Measurements from ENCODE around the gene ADRA2C. TPM values are rescaled to one million over a fixed set of nuclear protein-coding genes. Genes with fewer than 3 reads are reported as not detected.

ADRA2C gene
- total and polyA plus RNA-seq, 2 experiments from 2014 or later: 3.0 to 16.6 TPM

DNA sequence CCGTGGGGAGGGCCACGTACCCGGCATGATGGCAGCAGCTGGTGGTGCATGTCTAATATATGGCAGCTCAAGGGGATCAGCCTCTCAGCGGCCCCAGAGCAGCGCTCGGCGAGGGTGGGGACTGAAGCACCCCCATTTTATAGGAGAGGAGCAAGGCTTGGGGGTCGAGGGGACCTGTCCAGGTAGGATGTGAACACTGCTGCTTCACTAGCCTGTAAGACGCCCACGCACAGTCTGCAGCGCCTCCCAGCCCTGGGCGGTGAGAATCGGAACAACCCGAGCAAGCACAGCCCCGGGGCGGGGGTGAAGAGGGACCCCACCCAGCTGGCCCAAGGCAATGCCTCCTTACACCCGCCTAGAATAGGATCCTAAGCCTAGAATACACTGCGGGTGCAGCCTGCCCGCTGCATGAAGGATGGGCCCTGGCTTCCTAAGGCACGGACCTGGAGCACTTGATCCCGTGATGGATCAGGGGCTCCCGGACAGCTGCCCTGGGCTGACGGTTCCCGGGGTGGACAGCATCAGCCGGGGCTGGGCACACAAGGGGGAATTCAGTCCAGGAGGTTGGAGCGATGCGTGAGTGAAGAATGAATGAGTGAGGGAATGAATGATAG, 17.6 kb downstream of the ADRA2C start:
- Histone ChIP-seq H3K79me2 (replicated peaks; ENCODE audit: insufficient read depth) (no peaks in the 10 kb centered on the region), H3K4me1 (ENCODE audit: insufficient read depth) (peaks cover 5% of the 10 kb centered on the region; the same call in 1 of the 2 replicates), H3K36me3 (ENCODE audit: insufficient read depth) (no peaks in the 10 kb centered on the region), H3K27me3 (ENCODE audit: insufficient read depth) (no peaks in the 10 kb centered on the region), H2AFZ (no peak overlapping the region), H3K4me3 (no peak overlapping the region), H3K4me2 (no peak overlapping the region), H3F3A (replicated peaks; ENCODE audit: low read depth) (no peaks in the 10 kb centered on the region), H3K27ac (ENCODE audit: low read depth) (no peak overlapping the region), H3K9me2 (ENCODE audit: insufficient read depth) (no peaks in the 10 kb centered on the region), H4K20me1 (replicated peaks; ENCODE audit: insufficient read depth) (no peaks in the 10 kb centered on the region)
- no peak for TF ChIP-seq JUNB (IDR thresholded peaks at IDR 0.05; ENCODE audit: unreplicated experiment)
- TF ChIP-seq, protein P1, sequence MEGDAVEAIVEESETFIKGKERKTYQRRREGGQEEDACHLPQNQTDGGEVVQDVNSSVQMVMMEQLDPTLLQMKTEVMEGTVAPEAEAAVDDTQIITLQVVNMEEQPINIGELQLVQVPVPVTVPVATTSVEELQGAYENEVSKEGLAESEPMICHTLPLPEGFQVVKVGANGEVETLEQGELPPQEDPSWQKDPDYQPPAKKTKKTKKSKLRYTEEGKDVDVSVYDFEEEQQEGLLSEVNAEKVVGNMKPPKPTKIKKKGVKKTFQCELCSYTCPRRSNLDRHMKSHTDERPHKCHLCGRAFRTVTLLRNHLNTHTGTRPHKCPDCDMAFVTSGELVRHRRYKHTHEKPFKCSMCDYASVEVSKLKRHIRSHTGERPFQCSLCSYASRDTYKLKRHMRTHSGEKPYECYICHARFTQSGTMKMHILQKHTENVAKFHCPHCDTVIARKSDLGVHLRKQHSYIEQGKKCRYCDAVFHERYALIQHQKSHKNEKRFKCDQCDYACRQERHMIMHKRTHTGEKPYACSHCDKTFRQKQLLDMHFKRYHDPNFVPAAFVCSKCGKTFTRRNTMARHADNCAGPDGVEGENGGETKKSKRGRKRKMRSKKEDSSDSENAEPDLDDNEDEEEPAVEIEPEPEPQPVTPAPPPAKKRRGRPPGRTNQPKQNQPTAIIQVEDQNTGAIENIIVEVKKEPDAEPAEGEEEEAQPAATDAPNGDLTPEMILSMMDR (conservative IDR thresholded peaks at IDR 0.05; ENCODE audit: low read depth in 2 of 2): peak; percentile 52 to 76
- no peak overlapping the region for H3K4me3 Mint-ChIP-seq
- peaks cover 7% of the 10 kb centered on the region for H3K27me3 Mint-ChIP-seq (ENCODE audit: insufficient read depth, low read depth, poor library complexity)
- H3K27ac Mint-ChIP-seq: no peak overlapping the region
- H3K36me3 Mint-ChIP-seq (ENCODE audit: low read depth): 0 out of 3 replicates have a peak, but pooled peaks cover 4% of the 10 kb centered on the region
- peak; percentile 86 for ATAC-seq
- H3K9me3 Mint-ChIP-seq: peaks cover 6% of the 10 kb centered on the region; the same call in 2 of the 3 replicates
- DNase-seq (ENCODE audit: low spot score): peak; percentile 80
- H3K4me1 Mint-ChIP-seq: peaks cover 8% of the 10 kb centered on the region; the same call in 2 of the 3 replicates

DNA sequence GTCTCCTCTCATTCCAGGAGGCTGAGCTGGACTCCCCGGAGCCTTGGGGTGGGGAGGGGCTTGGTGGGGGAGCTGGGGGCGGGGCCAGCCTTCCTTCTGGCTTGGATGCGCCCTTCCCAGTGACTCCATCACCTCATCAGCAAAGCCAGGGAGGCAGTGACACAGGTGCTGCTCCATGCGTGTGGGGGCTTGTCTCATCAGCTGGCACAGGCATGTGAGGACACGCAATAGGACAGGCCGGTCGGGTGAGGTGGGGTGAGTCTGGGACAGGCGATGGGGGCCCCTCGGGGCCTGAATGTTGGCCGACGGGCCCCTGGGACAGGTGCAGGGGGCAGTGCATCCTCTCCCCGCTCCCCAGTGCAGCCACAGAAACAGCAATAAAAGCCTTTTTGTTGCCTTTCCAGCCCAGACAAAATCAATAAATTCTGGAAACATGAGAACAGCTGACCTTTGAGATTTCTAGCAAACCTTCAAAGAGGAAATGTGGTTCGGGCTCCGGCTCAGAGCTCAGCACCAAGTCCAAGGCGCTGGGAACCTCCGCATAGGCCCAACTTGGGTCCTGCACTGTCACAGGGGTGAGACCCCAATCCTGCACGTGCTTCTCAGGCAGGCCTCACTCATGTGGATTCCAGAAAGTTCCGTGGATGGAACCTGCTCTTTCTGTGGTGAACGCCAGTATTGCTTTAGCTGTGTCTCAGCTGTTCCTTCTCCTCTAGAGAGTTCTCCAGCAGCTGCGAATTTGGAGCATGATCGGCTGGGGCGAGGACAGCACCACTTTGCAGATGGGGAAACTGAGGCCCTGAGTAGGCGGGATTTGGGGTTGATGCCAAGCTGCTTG, 18.5 kb downstream of the ADRA2C start:
- H3K9me3 Mint-ChIP-seq: peaks cover 6% of the 10 kb centered on the region; the same call in 2 of the 3 replicates
- Histone ChIP-seq H3K79me2 (replicated peaks; ENCODE audit: insufficient read depth) (no peaks in the 10 kb centered on the region), H3K4me1 (ENCODE audit: insufficient read depth) (peaks cover 5% of the 10 kb centered on the region; the same call in 1 of the 2 replicates), H4K20me1 (replicated peaks; ENCODE audit: insufficient read depth) (no peaks in the 10 kb centered on the region), H3K9me2 (ENCODE audit: insufficient read depth) (no peaks in the 10 kb centered on the region), H3K27ac (ENCODE audit: low read depth) (no peak overlapping the region), H3K36me3 (ENCODE audit: insufficient read depth) (no peaks in the 10 kb centered on the region), H2AFZ (no peak overlapping the region), H3K27me3 (ENCODE audit: insufficient read depth) (no peaks in the 10 kb centered on the region), H3K4me2 (no peak overlapping the region), H3K4me3 (no peak overlapping the region), H3F3A (replicated peaks; ENCODE audit: low read depth) (no peaks in the 10 kb centered on the region)
- H3K36me3 Mint-ChIP-seq (ENCODE audit: low read depth): 0 out of 3 replicates have a peak, but pooled peaks cover 4% of the 10 kb centered on the region
- peaks cover 8% of the 10 kb centered on the region; the same call in 2 of the 3 replicates for H3K4me1 Mint-ChIP-seq
- H3K27ac Mint-ChIP-seq: no peak overlapping the region
- H3K27me3 Mint-ChIP-seq (ENCODE audit: insufficient read depth, low read depth, poor library complexity): peaks cover 7% of the 10 kb centered on the region
- no peak overlapping the region for H3K4me3 Mint-ChIP-seq
- ATAC-seq (peak; percentile 10; the same call in 2 of the 3 replicates), DNase-seq (ENCODE audit: low spot score) (no peak)
- no peak for TF ChIP-seq JUNB (IDR thresholded peaks at IDR 0.05; ENCODE audit: unreplicated experiment)
- TF ChIP-seq, protein P2, sequence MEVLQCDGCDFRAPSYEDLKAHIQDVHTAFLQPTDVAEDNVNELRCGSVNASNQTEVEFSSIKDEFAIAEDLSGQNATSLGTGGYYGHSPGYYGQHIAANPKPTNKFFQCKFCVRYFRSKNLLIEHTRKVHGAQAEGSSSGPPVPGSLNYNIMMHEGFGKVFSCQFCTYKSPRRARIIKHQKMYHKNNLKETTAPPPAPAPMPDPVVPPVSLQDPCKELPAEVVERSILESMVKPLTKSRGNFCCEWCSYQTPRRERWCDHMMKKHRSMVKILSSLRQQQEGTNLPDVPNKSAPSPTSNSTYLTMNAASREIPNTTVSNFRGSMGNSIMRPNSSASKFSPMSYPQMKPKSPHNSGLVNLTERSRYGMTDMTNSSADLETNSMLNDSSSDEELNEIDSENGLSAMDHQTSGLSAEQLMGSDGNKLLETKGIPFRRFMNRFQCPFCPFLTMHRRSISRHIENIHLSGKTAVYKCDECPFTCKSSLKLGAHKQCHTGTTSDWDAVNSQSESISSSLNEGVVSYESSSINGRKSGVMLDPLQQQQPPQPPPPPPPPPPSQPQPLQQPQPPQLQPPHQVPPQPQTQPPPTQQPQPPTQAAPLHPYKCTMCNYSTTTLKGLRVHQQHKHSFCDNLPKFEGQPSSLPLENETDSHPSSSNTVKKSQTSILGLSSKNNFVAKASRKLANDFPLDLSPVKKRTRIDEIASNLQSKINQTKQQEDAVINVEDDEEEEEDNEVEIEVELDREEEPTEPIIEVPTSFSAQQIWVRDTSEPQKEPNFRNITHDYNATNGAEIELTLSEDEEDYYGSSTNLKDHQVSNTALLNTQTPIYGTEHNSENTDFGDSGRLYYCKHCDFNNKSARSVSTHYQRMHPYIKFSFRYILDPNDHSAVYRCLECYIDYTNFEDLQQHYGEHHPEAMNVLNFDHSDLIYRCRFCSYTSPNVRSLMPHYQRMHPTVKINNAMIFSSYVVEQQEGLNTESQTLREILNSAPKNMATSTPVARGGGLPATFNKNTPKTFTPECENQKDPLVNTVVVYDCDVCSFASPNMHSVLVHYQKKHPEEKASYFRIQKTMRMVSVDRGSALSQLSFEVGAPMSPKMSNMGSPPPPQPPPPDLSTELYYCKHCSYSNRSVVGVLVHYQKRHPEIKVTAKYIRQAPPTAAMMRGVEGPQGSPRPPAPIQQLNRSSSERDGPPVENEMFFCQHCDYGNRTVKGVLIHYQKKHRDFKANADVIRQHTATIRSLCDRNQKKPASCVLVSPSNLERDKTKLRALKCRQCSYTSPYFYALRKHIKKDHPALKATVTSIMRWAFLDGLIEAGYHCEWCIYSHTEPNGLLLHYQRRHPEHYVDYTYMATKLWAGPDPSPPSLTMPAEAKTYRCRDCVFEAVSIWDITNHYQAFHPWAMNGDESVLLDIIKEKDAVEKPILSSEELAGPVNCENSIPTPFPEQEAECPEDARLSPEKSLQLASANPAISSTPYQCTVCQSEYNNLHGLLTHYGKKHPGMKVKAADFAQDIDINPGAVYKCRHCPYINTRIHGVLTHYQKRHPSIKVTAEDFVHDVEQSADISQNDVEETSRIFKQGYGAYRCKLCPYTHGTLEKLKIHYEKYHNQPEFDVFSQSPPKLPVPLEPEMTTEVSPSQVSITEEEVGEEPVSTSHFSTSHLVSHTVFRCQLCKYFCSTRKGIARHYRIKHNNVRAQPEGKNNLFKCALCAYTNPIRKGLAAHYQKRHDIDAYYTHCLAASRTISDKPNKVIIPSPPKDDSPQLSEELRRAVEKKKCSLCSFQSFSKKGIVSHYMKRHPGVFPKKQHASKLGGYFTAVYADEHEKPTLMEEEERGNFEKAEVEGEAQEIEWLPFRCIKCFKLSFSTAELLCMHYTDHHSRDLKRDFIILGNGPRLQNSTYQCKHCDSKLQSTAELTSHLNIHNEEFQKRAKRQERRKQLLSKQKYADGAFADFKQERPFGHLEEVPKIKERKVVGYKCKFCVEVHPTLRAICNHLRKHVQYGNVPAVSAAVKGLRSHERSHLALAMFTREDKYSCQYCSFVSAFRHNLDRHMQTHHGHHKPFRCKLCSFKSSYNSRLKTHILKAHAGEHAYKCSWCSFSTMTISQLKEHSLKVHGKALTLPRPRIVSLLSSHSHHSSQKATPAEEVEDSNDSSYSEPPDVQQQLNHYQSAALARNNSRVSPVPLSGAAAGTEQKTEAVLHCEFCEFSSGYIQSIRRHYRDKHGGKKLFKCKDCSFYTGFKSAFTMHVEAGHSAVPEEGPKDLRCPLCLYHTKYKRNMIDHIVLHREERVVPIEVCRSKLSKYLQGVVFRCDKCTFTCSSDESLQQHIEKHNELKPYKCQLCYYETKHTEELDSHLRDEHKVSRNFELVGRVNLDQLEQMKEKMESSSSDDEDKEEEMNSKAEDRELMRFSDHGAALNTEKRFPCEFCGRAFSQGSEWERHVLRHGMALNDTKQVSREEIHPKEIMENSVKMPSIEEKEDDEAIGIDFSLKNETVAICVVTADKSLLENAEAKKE (CRISPR knock-in tag; IDR thresholded peaks at IDR 0.05): no peak
- no peak for TF ChIP-seq STAT1 (IDR thresholded peaks at IDR 0.05; ENCODE audit: unreplicated experiment)
- TF ChIP-seq, protein P3, sequence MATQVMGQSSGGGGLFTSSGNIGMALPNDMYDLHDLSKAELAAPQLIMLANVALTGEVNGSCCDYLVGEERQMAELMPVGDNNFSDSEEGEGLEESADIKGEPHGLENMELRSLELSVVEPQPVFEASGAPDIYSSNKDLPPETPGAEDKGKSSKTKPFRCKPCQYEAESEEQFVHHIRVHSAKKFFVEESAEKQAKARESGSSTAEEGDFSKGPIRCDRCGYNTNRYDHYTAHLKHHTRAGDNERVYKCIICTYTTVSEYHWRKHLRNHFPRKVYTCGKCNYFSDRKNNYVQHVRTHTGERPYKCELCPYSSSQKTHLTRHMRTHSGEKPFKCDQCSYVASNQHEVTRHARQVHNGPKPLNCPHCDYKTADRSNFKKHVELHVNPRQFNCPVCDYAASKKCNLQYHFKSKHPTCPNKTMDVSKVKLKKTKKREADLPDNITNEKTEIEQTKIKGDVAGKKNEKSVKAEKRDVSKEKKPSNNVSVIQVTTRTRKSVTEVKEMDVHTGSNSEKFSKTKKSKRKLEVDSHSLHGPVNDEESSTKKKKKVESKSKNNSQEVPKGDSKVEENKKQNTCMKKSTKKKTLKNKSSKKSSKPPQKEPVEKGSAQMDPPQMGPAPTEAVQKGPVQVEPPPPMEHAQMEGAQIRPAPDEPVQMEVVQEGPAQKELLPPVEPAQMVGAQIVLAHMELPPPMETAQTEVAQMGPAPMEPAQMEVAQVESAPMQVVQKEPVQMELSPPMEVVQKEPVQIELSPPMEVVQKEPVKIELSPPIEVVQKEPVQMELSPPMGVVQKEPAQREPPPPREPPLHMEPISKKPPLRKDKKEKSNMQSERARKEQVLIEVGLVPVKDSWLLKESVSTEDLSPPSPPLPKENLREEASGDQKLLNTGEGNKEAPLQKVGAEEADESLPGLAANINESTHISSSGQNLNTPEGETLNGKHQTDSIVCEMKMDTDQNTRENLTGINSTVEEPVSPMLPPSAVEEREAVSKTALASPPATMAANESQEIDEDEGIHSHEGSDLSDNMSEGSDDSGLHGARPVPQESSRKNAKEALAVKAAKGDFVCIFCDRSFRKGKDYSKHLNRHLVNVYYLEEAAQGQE (IDR thresholded peaks at IDR 0.05; ENCODE audit: unreplicated experiment): no peak
- TF ChIP-seq CREB1 (CRISPR knock-in tag; IDR thresholded peaks at IDR 0.05; ENCODE audit: low read depth): no peak
- no peak for TF ChIP-seq ZNF114 (CRISPR knock-in tag; IDR thresholded peaks at IDR 0.05)

All from GM23338 (cell line).